WTC11 (cell line): ENCODE results near the gene SREBF2. TPM values are rescaled to one million over a fixed set of nuclear protein-coding genes. Genes with fewer than 3 reads are reported as not detected.

Source experiments
- ATAC-seq: fragments of 200-7000 bp; cut with Tn5 transposase; 2 replicates; pipeline ENCODE4 v1.10.0; 2021; ENCODE audit warnings: mild to moderate bottlenecking, moderate library complexity
- CTCF ChIA-PET: fragments of 300-600 bp; sonication (Branson Sonifier 250); formaldehyde crosslinking; loops from one replicate; lab custom pipeline; 2021; ENCODE audit warnings: antibody characterized with exemption; lab: Charles Lee
- POLR2A ChIA-PET: fragments of 350-600 bp; sonication (Branson Sonifier 250); formaldehyde crosslinking; loops from one replicate; lab custom pipeline; 2021; ENCODE audit warnings: antibody characterized with exemption; lab: Charles Lee
- DNase-seq: peaks from one replicate; pipeline ENCODE4 v3.0.0; 2021; ENCODE audit warnings: low spot score
- H3K27ac Mint-ChIP-seq: 2 replicates; pipeline ENCODE4 v1.8.0; 2021; ENCODE audit warnings: mixed read lengths
- H3K27me3 Mint-ChIP-seq: 2 replicates; pipeline ENCODE4 v1.8.0; 2021; ENCODE audit warnings: low read depth, mild to moderate bottlenecking, moderate library complexity, mixed read lengths
- H3K36me3 Mint-ChIP-seq: 2 replicates; pipeline ENCODE4 v1.8.0; 2021; ENCODE audit warnings: mixed read lengths
- H3K4me1 Mint-ChIP-seq: 2 replicates; pipeline ENCODE4 v1.8.0; 2022; ENCODE audit warnings: mixed read lengths
- H3K4me3 Mint-ChIP-seq: 2 replicates; pipeline ENCODE4 v1.8.0; 2021; ENCODE audit warnings: mild to moderate bottlenecking, moderate library complexity, mixed read lengths
- H3K9me3 Mint-ChIP-seq: 2 replicates; pipeline ENCODE4 v1.8.0; 2021; ENCODE audit warnings: mixed read lengths
- FOXJ3 ChIP-seq: sonication (generic); formaldehyde crosslinking; IDR thresholded peaks from 2 replicates; pipeline ENCODE4 v1.9.0; 2021; ENCODE audit warnings: missing genetic modification reagents, mild to moderate bottlenecking, borderline replicate concordance
- FOXP1 ChIP-seq: sonication (generic); formaldehyde crosslinking; IDR thresholded peaks from 2 replicates; pipeline ENCODE4 v1.8.0; 2022; ENCODE audit warnings: missing genetic modification reagents, mild to moderate bottlenecking, moderate library complexity, borderline replicate concordance
- NFATC4 ChIP-seq: fragments of 250-450 bp; sonication (Bioruptor Pico); IDR thresholded peaks from 2 replicates; pipeline ENCODE4 v1.9.0; 2021; ENCODE audit warnings: mild to moderate bottlenecking
- NR3C1 ChIP-seq: sonication (generic); formaldehyde crosslinking; conservative IDR thresholded peaks from 2 replicates; pipeline ENCODE4 v1.8.1; 2023; ENCODE audit warnings: low read depth, mild to moderate bottlenecking, missing genetic modification reagents
- RELA ChIP-seq: sonication (generic); formaldehyde crosslinking; IDR thresholded peaks from 2 replicates; pipeline ENCODE4 v1.8.1; 2022; ENCODE audit warnings: missing genetic modification reagents, mild to moderate bottlenecking, borderline replicate concordance
- SOX15 ChIP-seq: fragments of 250-450 bp; sonication (Bioruptor Pico); IDR thresholded peaks from 2 replicates; pipeline ENCODE4 v1.9.0; 2021; ENCODE audit warnings: mild to moderate bottlenecking
- TEAD1 ChIP-seq: sonication (generic); formaldehyde crosslinking; IDR thresholded peaks from 2 replicates; pipeline ENCODE4 v1.8.0; 2022; ENCODE audit warnings: mild to moderate bottlenecking, missing genetic modification reagents
- ZNF416 ChIP-seq: fragments of 250-450 bp; sonication (Bioruptor Pico); IDR thresholded peaks from 2 replicates; pipeline ENCODE4 v1.9.0; 2021; ENCODE audit warnings: mild to moderate bottlenecking, inconsistent platforms
- ZNF423 ChIP-seq: fragments of 250-450 bp; sonication (Bioruptor Pico); IDR thresholded peaks from 2 replicates; pipeline ENCODE4 v2.1.2; 2022; ENCODE audit warnings: mild to moderate bottlenecking, moderate library complexity
- ZNF671 ChIP-seq: fragments of 250-450 bp; sonication (Bioruptor Pico); IDR thresholded peaks from 2 replicates; pipeline ENCODE4 v1.8.0; 2021; ENCODE audit warnings: mild to moderate bottlenecking
- total RNA-seq: library from RNA; stranded (reverse); gene quantifications from 3 replicates; pipeline ENCODE4 v1.2.3, GENCODE V29; 2021
- TF ChIP-seq, protein P1 (sequence below): sonication (generic); formaldehyde crosslinking; IDR thresholded peaks from 2 replicates; pipeline ENCODE4 v1.8.1; 2022; ENCODE audit warnings: missing genetic modification reagents, borderline replicate concordance
- TF ChIP-seq, protein P2 (sequence below): sonication (generic); formaldehyde crosslinking; IDR thresholded peaks from 2 replicates; pipeline ENCODE4 v1.8.1; 2023; ENCODE audit warnings: mild to moderate bottlenecking, missing genetic modification reagents, moderate library complexity
- TF ChIP-seq, protein P3 (sequence below): sonication (generic); formaldehyde crosslinking; conservative IDR thresholded peaks from 2 replicates; pipeline ENCODE4 v1.8.1; 2022; ENCODE audit warnings: mild to moderate bottlenecking, missing genetic modification reagents
- TF ChIP-seq, protein P4 (sequence below): sonication (generic); formaldehyde crosslinking; IDR thresholded peaks from 2 replicates; pipeline ENCODE4 v1.8.0; 2022; ENCODE audit warnings: mild to moderate bottlenecking, missing genetic modification reagents
- TF ChIP-seq, protein P5 (sequence below): sonication (generic); formaldehyde crosslinking; IDR thresholded peaks from 2 replicates; pipeline ENCODE4 v1.8.0; 2023; ENCODE audit warnings: missing genetic modification reagents, mild to moderate bottlenecking, borderline replicate concordance
- TF ChIP-seq, protein P6 (sequence below): sonication (generic); formaldehyde crosslinking; IDR thresholded peaks from 2 replicates; pipeline ENCODE4 v1.8.1; 2022; ENCODE audit warnings: mild to moderate bottlenecking, moderate library complexity, missing genetic modification reagents

The SREBF2 gene
- total RNA-seq, 1 experiment from 2014 or later = 151 TPM

DNA sequence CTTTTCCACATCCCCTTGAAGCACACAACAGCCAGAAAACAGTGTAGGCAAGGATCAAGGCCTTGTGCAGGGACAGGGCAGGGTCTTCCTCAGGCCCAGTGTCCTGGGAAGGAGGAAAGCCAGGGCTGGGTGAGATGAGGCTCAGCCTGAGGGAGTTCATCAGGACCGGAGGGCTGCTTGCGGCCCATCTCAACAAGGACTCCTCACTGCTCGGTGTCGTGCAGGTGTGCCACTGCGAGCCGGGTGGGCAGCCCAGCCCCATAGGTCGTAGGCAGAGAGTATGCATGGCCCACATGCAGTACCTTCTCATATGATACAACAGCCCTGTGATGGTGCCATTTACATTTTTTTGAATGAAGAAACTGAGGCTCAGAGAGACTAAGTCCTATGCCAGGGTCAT lies 69.1 kb downstream of the SREBF2 start:
- POLR2A ChIA-PET = interaction anchor here (0.5 kb wide), 1 partner anchor 52 kb away, joined by 3 read pairs; no protein-coding TSS in a partner anchor
- no peaks in the 10 kb centered on the region for H3K4me1 Mint-ChIP-seq

DNA sequence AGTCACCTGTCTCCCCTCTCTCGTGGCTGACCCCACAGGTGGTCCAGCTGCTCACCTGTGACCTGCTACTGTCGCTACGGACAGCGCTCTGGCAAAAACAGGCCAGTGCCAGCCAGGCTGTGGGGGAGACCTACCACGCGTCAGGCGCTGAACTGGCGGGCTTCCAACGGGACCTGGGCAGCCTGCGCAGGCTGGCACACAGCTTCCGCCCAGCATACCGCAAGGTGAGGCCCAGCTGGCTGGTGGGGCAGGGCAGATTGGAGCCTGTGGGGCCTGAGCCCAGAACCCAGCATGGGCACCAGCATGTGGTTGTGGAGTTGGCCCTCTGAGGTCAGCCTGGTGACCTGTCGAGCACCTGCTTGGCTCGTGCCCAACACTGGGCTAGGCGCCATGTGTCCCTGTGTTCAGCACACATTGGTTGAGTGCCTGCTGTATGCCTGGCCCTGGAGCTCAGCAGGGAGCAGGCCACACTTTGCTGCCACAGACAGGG lies 70.1 kb downstream of the SREBF2 start:
- DNase-seq (no peak), ATAC-seq (no peak)
- Mint-ChIP-seq H3K27ac (no peak overlapping the region), H3K9me3 (no peaks in the 10 kb centered on the region), H3K27me3 (no peaks in the 10 kb centered on the region), H3K4me1 (peaks cover 4% of the 10 kb centered on the region), H3K4me3 (no peak overlapping the region), H3K36me3 (peaks cover 42% of the 10 kb centered on the region)
- CTCF ChIA-PET = interaction anchor here (1.4 kb wide), 1 partner anchor 23 kb away, joined by 5 read pairs; no protein-coding TSS in a partner anchor
- no peak for TF ChIP-seq ZNF671 (CRISPR knock-in tag)
- TF ChIP-seq RELA (CRISPR knock-in tag) = peak; percentile 39; the same call in 1 of the 2 replicates
- POLR2A ChIA-PET = no interaction called here

More for the DNA sequence above, 69.1 kb downstream of the SREBF2 start:
- DNase-seq (no peak), ATAC-seq (no peak)
- H3K27me3 Mint-ChIP-seq = no peaks in the 10 kb centered on the region
- H3K36me3 Mint-ChIP-seq = peaks cover 50% of the 10 kb centered on the region
- H3K27ac Mint-ChIP-seq = no peak overlapping the region
- no peak for TF ChIP-seq NFATC4 (CRISPR knock-in tag)
- no peak for TF ChIP-seq ZNF416 (CRISPR knock-in tag)
- TF ChIP-seq FOXJ3 (CRISPR knock-in tag) = no peak
- TF ChIP-seq, protein P1, sequence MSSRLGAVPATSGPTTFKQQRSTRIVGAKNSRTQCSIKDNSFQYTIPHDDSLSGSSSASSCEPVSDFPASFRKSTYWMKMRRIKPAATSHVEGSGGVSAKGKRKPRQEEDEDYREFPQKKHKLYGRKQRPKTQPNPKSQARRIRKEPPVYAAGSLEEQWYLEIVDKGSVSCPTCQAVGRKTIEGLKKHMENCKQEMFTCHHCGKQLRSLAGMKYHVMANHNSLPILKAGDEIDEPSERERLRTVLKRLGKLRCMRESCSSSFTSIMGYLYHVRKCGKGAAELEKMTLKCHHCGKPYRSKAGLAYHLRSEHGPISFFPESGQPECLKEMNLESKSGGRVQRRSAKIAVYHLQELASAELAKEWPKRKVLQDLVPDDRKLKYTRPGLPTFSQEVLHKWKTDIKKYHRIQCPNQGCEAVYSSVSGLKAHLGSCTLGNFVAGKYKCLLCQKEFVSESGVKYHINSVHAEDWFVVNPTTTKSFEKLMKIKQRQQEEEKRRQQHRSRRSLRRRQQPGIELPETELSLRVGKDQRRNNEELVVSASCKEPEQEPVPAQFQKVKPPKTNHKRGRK (CRISPR knock-in tag) = no peak
- no peak for TF ChIP-seq TEAD1 (CRISPR knock-in tag)
- TF ChIP-seq, protein P2, sequence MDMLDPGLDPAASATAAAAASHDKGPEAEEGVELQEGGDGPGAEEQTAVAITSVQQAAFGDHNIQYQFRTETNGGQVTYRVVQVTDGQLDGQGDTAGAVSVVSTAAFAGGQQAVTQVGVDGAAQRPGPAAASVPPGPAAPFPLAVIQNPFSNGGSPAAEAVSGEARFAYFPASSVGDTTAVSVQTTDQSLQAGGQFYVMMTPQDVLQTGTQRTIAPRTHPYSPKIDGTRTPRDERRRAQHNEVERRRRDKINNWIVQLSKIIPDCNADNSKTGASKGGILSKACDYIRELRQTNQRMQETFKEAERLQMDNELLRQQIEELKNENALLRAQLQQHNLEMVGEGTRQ (CRISPR knock-in tag) = no peak
- no peak for TF ChIP-seq FOXP1 (CRISPR knock-in tag)
- TF ChIP-seq SOX15 = no peak
- TF ChIP-seq, protein P3, sequence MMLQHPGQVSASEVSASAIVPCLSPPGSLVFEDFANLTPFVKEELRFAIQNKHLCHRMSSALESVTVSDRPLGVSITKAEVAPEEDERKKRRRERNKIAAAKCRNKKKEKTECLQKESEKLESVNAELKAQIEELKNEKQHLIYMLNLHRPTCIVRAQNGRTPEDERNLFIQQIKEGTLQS (CRISPR knock-in tag) = no peak
- TF ChIP-seq, protein P4, sequence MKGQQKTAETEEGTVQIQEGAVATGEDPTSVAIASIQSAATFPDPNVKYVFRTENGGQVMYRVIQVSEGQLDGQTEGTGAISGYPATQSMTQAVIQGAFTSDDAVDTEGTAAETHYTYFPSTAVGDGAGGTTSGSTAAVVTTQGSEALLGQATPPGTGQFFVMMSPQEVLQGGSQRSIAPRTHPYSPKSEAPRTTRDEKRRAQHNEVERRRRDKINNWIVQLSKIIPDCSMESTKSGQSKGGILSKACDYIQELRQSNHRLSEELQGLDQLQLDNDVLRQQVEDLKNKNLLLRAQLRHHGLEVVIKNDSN (CRISPR knock-in tag) = no peak
- TF ChIP-seq, protein P5, sequence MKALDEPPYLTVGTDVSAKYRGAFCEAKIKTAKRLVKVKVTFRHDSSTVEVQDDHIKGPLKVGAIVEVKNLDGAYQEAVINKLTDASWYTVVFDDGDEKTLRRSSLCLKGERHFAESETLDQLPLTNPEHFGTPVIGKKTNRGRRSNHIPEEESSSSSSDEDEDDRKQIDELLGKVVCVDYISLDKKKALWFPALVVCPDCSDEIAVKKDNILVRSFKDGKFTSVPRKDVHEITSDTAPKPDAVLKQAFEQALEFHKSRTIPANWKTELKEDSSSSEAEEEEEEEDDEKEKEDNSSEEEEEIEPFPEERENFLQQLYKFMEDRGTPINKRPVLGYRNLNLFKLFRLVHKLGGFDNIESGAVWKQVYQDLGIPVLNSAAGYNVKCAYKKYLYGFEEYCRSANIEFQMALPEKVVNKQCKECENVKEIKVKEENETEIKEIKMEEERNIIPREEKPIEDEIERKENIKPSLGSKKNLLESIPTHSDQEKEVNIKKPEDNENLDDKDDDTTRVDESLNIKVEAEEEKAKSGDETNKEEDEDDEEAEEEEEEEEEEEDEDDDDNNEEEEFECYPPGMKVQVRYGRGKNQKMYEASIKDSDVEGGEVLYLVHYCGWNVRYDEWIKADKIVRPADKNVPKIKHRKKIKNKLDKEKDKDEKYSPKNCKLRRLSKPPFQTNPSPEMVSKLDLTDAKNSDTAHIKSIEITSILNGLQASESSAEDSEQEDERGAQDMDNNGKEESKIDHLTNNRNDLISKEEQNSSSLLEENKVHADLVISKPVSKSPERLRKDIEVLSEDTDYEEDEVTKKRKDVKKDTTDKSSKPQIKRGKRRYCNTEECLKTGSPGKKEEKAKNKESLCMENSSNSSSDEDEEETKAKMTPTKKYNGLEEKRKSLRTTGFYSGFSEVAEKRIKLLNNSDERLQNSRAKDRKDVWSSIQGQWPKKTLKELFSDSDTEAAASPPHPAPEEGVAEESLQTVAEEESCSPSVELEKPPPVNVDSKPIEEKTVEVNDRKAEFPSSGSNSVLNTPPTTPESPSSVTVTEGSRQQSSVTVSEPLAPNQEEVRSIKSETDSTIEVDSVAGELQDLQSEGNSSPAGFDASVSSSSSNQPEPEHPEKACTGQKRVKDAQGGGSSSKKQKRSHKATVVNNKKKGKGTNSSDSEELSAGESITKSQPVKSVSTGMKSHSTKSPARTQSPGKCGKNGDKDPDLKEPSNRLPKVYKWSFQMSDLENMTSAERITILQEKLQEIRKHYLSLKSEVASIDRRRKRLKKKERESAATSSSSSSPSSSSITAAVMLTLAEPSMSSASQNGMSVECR = no peak
- TF ChIP-seq ZNF423 (CRISPR knock-in tag) = no peak
- no peak for TF ChIP-seq NR3C1 (CRISPR knock-in tag)
- TF ChIP-seq, protein P6, sequence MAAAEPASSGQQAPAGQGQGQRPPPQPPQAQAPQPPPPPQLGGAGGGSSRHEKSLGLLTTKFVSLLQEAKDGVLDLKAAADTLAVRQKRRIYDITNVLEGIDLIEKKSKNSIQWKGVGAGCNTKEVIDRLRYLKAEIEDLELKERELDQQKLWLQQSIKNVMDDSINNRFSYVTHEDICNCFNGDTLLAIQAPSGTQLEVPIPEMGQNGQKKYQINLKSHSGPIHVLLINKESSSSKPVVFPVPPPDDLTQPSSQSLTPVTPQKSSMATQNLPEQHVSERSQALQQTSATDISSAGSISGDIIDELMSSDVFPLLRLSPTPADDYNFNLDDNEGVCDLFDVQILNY (CRISPR knock-in tag) = no peak
- no peaks in the 10 kb centered on the region for H3K9me3 Mint-ChIP-seq
- CTCF ChIA-PET = no interaction called here
- H3K4me3 Mint-ChIP-seq = no peak overlapping the region
